GM12878 (cell line): ENCODE results near the gene ID3. TPM values are rescaled to one million over a fixed set of nuclear protein-coding genes. Genes with fewer than 3 reads are reported as not detected.
A peak's percentile ranks its signal among the peaks of the same experiment; 100 is the strongest.

ENCODE experiments used
- ATAC-seq: fragments of 200-7000 bp; cut with Tn5 transposase; 3 replicates; pipeline ENCODE4 v1.9.1; 2020; ENCODE audit warnings: mild to moderate bottlenecking, moderate library complexity
- BruUV-seq: library from RNA; stranded (reverse); fragments of 400-500 nt; replicated peaks from 2 replicates; lab custom pipeline; 2021; lab: Mats Ljungman, UMichigan
- CTCF ChIA-PET: fragments of 300-600 bp; sonication (Branson Sonifier 250); formaldehyde crosslinking; extraction: SDS; loops from one replicate; lab custom pipeline; 2021; ENCODE audit warnings: inconsistent platforms; lab: Yijun Ruan, JAX
- POLR2A ChIA-PET: fragments of 350-600 bp; formaldehyde crosslinking; extraction: SDS; loops from one replicate; lab custom pipeline; 2021; ENCODE audit warnings: inconsistent platforms; lab: Charles Lee
- RAD21 ChIA-PET: fragments of 300-600 bp; sonication (Branson Sonifier 250); formaldehyde crosslinking; loops from one replicate; lab custom pipeline; 2023; ENCODE audit warnings: antibody characterized with exemption; ENCODE audit not compliant: unreplicated experiment; lab: Charles Lee
- SMC1A ChIA-PET: fragments of 300-600 bp; sonication (Branson Sonifier 250); formaldehyde crosslinking; loops from one replicate; lab custom pipeline; 2023; ENCODE audit not compliant: unreplicated experiment, uncharacterized antibody; lab: Charles Lee
- DNase-seq: peaks from one replicate; pipeline ENCODE4 v3.0.0-alpha.2; 2011; ENCODE audit warnings: low read depth, low spot score
- FAIRE-seq: peaks from 3 replicates; lab custom pipeline; 2011; peaks lifted over from hg19 to GRCh38; lab: Jason Lieb, UNC
- H2AFZ ChIP-seq: 2 replicates; pipeline ENCODE4 v1.6.0; 2011; ENCODE audit warnings: low read depth, low read length, control low read depth; ENCODE audit not compliant: control insufficient read depth
- H3K27ac ChIP-seq: 2 replicates; pipeline ENCODE4 v1.5.1; 2011; ENCODE audit warnings: control low read depth; ENCODE audit not compliant: control insufficient read depth, insufficient read depth
- H3K27me3 ChIP-seq, 2 experiments: replicated peaks in 1 of 2; 2 replicates each; pipeline versions ENCODE4 v1.6.0 to v1.6.1; 2011; ENCODE audit warnings: low read length in 1 of 2; ENCODE audit not compliant: control insufficient read depth in 2 of 2, insufficient read depth in 2 of 2
- H3K36me3 ChIP-seq, 2 experiments: 2 replicates each; pipeline ENCODE4 v1.5.1; 2011; ENCODE audit warnings: low read length in 1 of 2; ENCODE audit not compliant: control insufficient read depth in 2 of 2, insufficient read depth in 2 of 2
- H3K4me1 ChIP-seq: 2 replicates; pipeline ENCODE4 v1.6.1; 2011; ENCODE audit warnings: mild to moderate bottlenecking, low read length, moderate library complexity, mixed read lengths; ENCODE audit not compliant: control insufficient read depth, insufficient read depth
- H3K4me2 ChIP-seq: 2 replicates; pipeline ENCODE4 v1.6.0; 2011; ENCODE audit warnings: control low read depth; ENCODE audit not compliant: control insufficient read depth, insufficient read depth
- H3K4me3 ChIP-seq: fragments of 200-600 bp; sonication (generic); 2 replicates; pipeline ENCODE4 v1.5.1; 2016
- H3K79me2 ChIP-seq: 2 replicates; pipeline ENCODE4 v1.6.0; 2011; ENCODE audit warnings: low read length; ENCODE audit not compliant: control insufficient read depth, insufficient read depth
- H3K9ac ChIP-seq: 2 replicates; pipeline ENCODE4 v1.8.0; 2011; ENCODE audit warnings: low read length, control low read depth, mixed read lengths; ENCODE audit not compliant: control insufficient read depth, insufficient read depth
- H3K9me3 ChIP-seq: replicated peaks from 3 replicates; pipeline ENCODE4 v1.5.1; 2011; ENCODE audit warnings: mild to moderate bottlenecking, low read length; ENCODE audit not compliant: control insufficient read depth, insufficient read depth
- H4K20me1 ChIP-seq: 2 replicates; pipeline ENCODE4 v1.6.0; 2011; ENCODE audit not compliant: control insufficient read depth, insufficient read depth
- ATF3 ChIP-seq: IDR thresholded peaks from 2 replicates; pipeline ENCODE4 v1.6.1; 2011; ENCODE audit warnings: low read depth, mild to moderate bottlenecking, low read length, moderate library complexity, borderline replicate concordance; ENCODE audit errors: extremely low read depth
- CEBPB ChIP-seq, 2 experiments: fragments of 150-350 bp in 1 of 2; IDR thresholded peaks; 2 replicates each; pipeline ENCODE4 v1.6.1; 2012 to 2014; ENCODE audit warnings: low read depth in 2 of 2, low read length in 2 of 2, borderline replicate concordance in 1 of 2, inconsistent platforms in 1 of 2
- CHD2 ChIP-seq: IDR thresholded peaks from 2 replicates; pipeline ENCODE4 v1.6.1; 2011; ENCODE audit warnings: low read depth, low read length, improper control_type of control experiment, borderline replicate concordance
- DPF2 ChIP-seq: fragments of 450-650 bp; IDR thresholded peaks from 2 replicates; pipeline ENCODE4 v1.6.1; 2017; ENCODE audit warnings: mild to moderate bottlenecking
- E2F4 ChIP-seq: IDR thresholded peaks from 2 replicates; pipeline ENCODE4 v1.6.1; 2012; ENCODE audit warnings: low read depth, low read length, improper control_type of control experiment
- FOXK2 ChIP-seq: fragments of 450-650 bp; IDR thresholded peaks from 2 replicates; pipeline ENCODE4 v1.6.1; 2017; ENCODE audit warnings: mild to moderate bottlenecking, moderate library complexity
- FOXM1 ChIP-seq: IDR thresholded peaks from 2 replicates; pipeline ENCODE4 v1.6.1; 2012; ENCODE audit warnings: low read depth, mild to moderate bottlenecking, inconsistent platforms, low read length, moderate library complexity
- MTA3 ChIP-seq: IDR thresholded peaks from 2 replicates; pipeline ENCODE4 v1.6.1; 2012; ENCODE audit warnings: low read length, inconsistent platforms, borderline replicate concordance
- MYB ChIP-seq: fragments of 150-350 bp; IDR thresholded peaks from 2 replicates; pipeline ENCODE4 v1.6.1; 2014; ENCODE audit warnings: mild to moderate bottlenecking, low read depth, low read length, borderline replicate concordance
- NKRF ChIP-seq: fragments of 450-650 bp; conservative IDR thresholded peaks from 2 replicates; pipeline ENCODE4 v1.6.1; 2017; ENCODE audit warnings: mild to moderate bottlenecking, moderate library complexity
- PKNOX1 ChIP-seq: fragments of 450-650 bp; IDR thresholded peaks from 2 replicates; pipeline ENCODE4 v1.6.1; 2016; ENCODE audit warnings: mild to moderate bottlenecking
- POLR2A ChIP-seq: IDR thresholded peaks from 2 replicates; pipeline ENCODE4 v1.6.1; 2011; ENCODE audit warnings: low read depth, mild to moderate bottlenecking, low read length
- RB1 ChIP-seq: fragments of 450-650 bp; formaldehyde crosslinking; IDR thresholded peaks from 2 replicates; pipeline ENCODE4 v1.6.1; 2017; ENCODE audit warnings: mild to moderate bottlenecking, borderline replicate concordance
- RELA ChIP-seq: fragments of 450-650 bp; IDR thresholded peaks from 2 replicates; pipeline ENCODE4 v1.8.0; 2014; ENCODE audit warnings: borderline replicate concordance; ENCODE audit not compliant: partially characterized antibody
- RELB ChIP-seq: fragments of 450-650 bp; IDR thresholded peaks from 2 replicates; pipeline ENCODE4 v1.6.1; 2017; ENCODE audit warnings: low read depth, mild to moderate bottlenecking, moderate library complexity
- TCF7 ChIP-seq: IDR thresholded peaks from 2 replicates; pipeline ENCODE4 v1.6.1; 2014; ENCODE audit warnings: antibody characterized with exemption, borderline replicate concordance
- ZSCAN29 ChIP-seq: fragments of 450-650 bp; IDR thresholded peaks from 2 replicates; pipeline ENCODE4 v1.6.1; 2017; ENCODE audit warnings: mild to moderate bottlenecking, moderate library complexity
- WGBS: methylation state at CpG from one replicate; pipeline ENCODE4 v1.1.6; 2016; ENCODE audit warnings: low lambda C conversion rate; ENCODE audit not compliant: insufficient replicate concordance, insufficient coverage; ENCODE audit errors: missing lambda C conversion rate; 5-methylcytosine and 5-hydroxymethylcytosine counted together
- in situ Hi-C: fragments of 300-500 bp; cut with MboI; formaldehyde crosslinking; loops from 9 replicates; pipeline ENCODE4 v1.14.3; 2018; ENCODE audit warnings: mixed read lengths
- intact Hi-C: fragments of 100-400 bp; cut with micrococcal nuclease; formaldehyde crosslinking; loops from one replicate; pipeline ENCODE4 v1.14.2; 2022; ENCODE audit not compliant: unreplicated experiment
- polyA plus RNA-seq, 11 experiments: library from polyadenylated mRNA; depleted of rRNA in 4 of 11; unstranded in 6 of 11; stranded (reverse) in 5 of 11; fragments of >200 nt; fragmentation: Nextera tagmentation in 4 of 11; fragmentation: Illumina TruSeq in 1 of 11; extraction: Ambion mirVana in 4 of 11; extraction: Trizol in 1 of 11; gene quantifications; 1 replicate in 1 of 11; 2 replicates in 10 of 11; pipeline versions ENCODE4 v1.2.1 to v1.2.3, GENCODE V29; 2011 to 2016; ENCODE audit warnings: inconsistent platforms in 2 of 11, missing spikeins in 2 of 11, low read depth in 1 of 11
- total RNA-seq, 4 experiments: library from RNA; depleted of rRNA in 3 of 4; stranded (reverse); fragments of >200 nt in 3 of 4; fragmentation: Illumina TruSeq in 1 of 4; extraction: Trizol in 1 of 4; gene quantifications; 2 replicates each; pipeline versions ENCODE4 v1.2.1 to v1.2.3, GENCODE V29; 2013 to 2021

The ID3 gene
- total and polyA plus RNA-seq, 10 of the 15 experiments (the other 5 are each of a cell fraction or from before 2014, with no cell fraction given) = 42.7 to 475 (median 207) TPM

GRCh38 chr1:23524716-23525401, 34.4 kb downstream of the ID3 start:
- peaks cover 13 to 15% of the 10 kb centered on the region in 2 experiments; a peak in 3 of 4 replicates for H3K36me3 ChIP-seq
- WGBS = under 1% methylated on average over 9 of the region's 9 CpGs
- ChIA-PET CTCF (interaction anchor here (0.6 to 28.3 kb wide), 9 partner anchors 9 to 894 kb away, joined by 3 to 784 read pairs (median 8); no protein-coding TSS in a partner anchor), POLR2A (interaction anchor here (0.8 to 1.5 kb wide), 10 partner anchors 8 to 157 kb away, joined by 3 to 10 read pairs (median 3); no protein-coding TSS in a partner anchor), RAD21 (interaction anchor here (0.5 to 11.3 kb wide), 11 partner anchors 9 to 1469 kb away, joined by 3 to 153 read pairs (median 5); no protein-coding TSS in a partner anchor), SMC1A (interaction anchor here (0.9 to 14.8 kb wide), 13 partner anchors 9 to 112 kb away, joined by 3 to 201 read pairs (median 5); no protein-coding TSS in a partner anchor)
- H4K20me1 ChIP-seq = no peaks in the 10 kb centered on the region
- peak overlapping the region; percentile 44 for H3K4me3 ChIP-seq
- 0 out of 2 replicates have a peak overlapping the region, but pooled peaks have one; percentile 40 for H2AFZ ChIP-seq
- FAIRE-seq (no peak), DNase-seq (no peak), ATAC-seq (peak; percentile 49)
- H3K9me3 ChIP-seq = no peaks in the 10 kb centered on the region
- H3K79me2 ChIP-seq = peaks cover 54% of the 10 kb centered on the region
- intact Hi-C loops (loop anchor here (5.0 kb wide), 1 partner anchor 183 kb away; the partner anchor contains the start of gene HNRNPR), in situ Hi-C loops (no loop called here)
- H3K9ac ChIP-seq = peak overlapping the region; percentile 61
- peak overlapping the region; percentile 77 for H3K27ac ChIP-seq
- no TSS peak for BruUV-seq
- peaks cover 56% of the 10 kb centered on the region for H3K4me1 ChIP-seq
- H3K4me2 ChIP-seq = peak overlapping the region; percentile 83
- no peaks in the 10 kb centered on the region for H3K27me3 ChIP-seq
- TF ChIP-seq FOXK2 (no peak), ATF3 (no peak), NKRF (no peak; the same call in 1 of the 2 replicates), MTA3 (no peak), FOXM1 (no peak), CHD2 (no peak), ZSCAN29 (no peak), CEBPB (IDR thresholded peaks at IDR 0.05; ENCODE audit: borderline replicate concordance in 1 of 2, low read depth in 2 of 2, low read length in 2 of 2) (no peak), MYB (no peak), RELA (no peak), DPF2 (0 out of 2 replicates have a peak, but pooled peaks have one; percentile 23), RELB (peak; percentile 31; the same call in 1 of the 2 replicates), POLR2A (no peak), PKNOX1 (no peak), TCF7 (no peak), E2F4 (no peak), RB1 (no peak)
